Stimulated activated CD4-positive, alpha-beta T cell treated with anti-CD3 and anti-CD28 coated beads, Interleukin-2, amount 100 ng/mL, for 24 hours (primary cell): ENCODE data around the gene CFAP65.

Source experiments
- DNase-seq, 2 donors: peaks; one replicate each; pipeline ENCODE4 v3.0.0-alpha.2; 2020

The CFAP65 gene

DNA sequence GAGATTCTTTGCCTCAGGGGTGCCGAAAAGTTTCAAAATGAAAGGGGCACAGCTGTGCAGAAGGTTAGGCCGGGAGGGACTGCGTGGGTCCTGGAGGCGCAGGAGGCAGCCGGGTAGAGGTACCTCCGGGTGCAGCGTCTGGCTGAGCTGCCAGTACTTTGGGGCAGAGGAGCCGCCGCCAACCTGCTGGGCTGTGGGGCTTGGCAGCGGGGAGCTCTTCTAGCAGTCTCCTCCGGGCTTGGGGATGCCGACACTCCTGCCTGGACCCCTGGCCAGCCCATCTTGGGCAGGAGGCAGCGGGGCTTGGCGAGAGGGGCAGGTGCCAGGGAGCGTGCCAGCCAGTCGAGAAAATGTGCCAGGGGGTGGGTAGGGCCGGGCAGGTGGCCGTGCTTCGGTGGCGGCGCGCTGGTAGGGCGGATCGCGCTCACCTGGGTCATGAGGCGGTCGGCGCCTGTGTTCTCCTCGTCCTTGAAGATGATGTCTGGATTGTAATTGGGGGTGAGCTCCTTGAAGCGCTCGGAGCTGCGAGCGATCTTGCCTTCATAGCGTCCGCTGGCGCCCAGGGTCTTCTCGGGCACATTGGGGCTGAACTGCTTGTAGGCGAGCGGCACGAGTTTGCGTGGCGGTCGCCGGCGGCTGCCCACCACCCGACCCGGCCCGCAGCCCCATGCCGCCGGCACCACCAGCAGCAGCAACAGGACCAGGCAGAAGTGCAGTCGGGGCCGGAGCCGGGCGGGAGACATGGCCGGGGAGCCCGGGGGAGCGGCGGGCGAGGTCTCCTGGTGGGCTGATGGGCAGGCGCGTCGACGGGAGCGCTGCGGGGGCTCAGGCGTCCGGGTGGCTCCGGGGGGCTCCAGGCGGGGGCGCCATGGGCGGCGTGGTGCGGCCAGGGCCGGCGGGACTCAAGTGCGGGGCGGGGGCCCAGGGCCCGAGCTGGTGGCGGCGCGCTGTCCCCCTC is 18.7 kb upstream of the CFAP65 start:
- DNase-seq, result peak in 1 of 2 donors; percentile 15

DNA sequence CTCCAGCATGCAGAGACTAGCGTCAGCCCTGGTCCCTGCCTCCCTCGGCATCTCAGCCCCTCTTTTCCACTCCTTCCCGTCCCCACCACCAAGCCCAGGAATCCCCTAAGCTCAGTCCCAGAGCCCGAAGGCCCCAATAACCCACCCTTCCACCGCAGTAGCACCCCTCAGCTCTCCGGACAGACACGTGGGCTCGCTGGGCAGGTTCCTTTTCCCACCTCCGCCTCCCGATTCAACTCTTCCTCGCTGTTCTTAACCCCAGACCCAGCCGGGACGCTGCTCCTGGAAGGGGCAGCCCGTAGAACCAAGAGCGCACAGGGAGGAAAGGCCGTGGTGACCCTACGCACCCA is 18.0 kb upstream of the CFAP65 start:
- DNase-seq, result no peak

DNA sequence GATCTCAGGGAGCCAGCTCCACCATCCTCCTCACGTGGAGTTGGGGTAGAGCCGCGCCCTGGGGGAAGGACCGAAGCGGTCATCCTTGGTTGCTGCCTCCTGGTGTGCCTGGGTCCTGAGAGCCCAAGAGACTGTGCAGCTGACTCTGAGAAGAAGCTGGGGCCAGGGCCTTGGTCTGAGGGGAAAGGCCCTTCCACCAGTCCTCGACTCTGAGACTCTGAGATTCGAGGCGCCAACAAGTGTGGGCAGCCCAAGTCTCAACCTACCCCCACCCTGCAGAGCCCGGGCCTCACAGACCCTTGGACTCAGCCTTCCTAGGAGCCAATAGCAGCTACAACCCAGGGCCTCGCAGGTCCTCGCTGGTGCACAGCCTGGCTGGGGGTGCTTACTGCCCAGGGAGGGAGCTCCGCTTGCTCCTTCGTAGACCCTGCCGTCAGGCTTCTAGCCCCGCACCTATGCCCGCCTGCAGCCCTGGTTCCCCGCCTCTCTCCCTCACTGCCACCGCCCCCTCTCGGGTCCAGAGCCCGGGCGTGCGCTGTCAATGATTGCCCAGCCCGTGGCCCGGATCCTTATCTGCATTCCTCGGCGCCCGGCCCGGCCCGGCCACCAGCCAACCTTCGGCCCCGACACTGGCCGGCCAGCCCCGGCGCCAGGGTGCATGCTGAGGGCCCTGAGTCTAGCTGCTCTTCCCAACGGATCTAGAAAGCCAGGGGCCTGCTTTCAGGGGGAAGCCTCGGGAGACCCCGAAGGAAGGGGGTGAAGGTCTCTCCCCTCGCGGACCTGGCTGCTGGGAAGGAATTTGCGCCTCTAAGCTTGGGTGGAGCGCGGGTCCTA is 17.4 kb upstream of the CFAP65 start:
- peak in 1 of 2 donors; percentile 9 for DNase-seq

DNA sequence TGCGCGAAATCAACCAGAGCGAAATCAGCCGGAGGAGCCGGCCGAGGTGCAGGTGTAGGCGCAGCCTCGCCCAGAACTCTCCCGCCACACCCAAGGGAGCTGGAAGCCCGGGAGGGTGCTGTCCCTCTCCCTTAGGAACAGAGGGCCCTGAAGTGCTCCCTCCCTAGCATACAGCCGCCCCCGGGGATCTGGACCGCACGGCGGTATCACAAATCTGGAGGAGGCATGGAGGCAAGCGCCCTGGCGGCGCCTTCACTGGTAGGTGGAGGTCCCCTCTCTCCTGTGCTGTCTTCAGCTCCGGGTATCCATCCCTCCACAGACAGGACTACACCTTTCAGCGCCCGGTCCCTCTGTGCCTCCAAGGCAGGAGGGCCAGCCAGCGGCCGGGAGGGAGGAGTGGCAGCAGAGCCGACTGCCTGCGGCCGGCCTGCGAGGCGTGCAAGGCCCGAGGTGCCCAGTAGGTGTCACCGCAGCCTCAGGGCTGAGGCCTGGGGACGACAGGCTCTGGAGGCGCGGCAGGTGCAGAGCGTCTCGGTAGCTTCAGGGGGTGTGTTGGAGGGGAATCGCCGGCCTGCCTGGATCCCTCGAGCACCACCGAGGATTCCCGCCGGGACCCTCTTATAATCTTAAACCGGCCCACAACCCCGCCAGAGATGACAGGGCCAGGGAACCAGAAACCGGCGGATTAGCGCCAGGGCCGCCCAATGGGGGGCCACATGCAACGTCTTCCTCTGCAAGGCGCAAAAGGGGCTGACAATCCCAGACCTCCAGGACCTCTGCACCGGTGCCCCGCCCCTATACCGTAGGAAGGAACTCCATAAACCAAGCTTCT is 16.6 kb upstream of the CFAP65 start:
- DNase-seq, result peak; percentile 80 to 86

DNA sequence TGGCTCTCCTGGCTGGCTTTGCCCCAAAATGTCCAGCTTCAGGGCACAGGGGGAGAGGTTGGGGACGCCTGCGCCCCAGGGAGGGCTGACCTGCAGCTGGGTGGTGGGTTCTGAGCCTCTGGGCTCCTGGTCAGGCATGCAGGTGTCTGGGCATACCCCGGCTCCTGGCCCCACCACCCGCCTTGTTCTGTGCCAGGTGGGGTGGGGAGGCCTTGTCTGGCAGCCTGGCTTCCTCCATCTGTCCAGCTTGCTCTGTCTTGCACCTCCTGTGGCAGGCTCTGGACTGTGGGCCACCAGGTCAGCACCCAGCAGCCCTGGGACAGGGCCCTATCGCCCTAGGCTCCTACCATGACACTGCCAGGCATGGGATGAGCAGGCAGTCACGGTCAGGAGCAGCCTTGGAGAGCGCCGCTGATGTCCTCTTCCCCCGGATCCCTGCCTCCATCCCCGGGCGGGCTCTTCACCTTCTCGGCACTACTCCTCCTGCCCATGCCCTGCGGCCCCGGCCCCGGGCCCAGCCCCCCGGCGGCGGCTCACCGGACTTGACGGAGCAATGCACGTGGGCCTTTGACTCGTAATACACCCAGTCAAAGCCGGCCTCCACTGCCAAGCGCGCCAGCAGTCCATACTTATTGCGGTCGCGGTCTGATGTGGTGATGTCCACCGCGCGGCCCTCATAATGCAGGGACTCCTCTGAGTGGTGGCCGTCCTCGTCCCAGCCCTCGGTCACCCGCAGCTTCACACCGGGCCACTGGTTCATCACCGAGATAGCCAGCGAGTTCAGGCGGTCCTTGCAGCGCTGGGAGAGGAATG is 15.8 kb upstream of the CFAP65 start:
- DNase-seq, result no peak

DNA sequence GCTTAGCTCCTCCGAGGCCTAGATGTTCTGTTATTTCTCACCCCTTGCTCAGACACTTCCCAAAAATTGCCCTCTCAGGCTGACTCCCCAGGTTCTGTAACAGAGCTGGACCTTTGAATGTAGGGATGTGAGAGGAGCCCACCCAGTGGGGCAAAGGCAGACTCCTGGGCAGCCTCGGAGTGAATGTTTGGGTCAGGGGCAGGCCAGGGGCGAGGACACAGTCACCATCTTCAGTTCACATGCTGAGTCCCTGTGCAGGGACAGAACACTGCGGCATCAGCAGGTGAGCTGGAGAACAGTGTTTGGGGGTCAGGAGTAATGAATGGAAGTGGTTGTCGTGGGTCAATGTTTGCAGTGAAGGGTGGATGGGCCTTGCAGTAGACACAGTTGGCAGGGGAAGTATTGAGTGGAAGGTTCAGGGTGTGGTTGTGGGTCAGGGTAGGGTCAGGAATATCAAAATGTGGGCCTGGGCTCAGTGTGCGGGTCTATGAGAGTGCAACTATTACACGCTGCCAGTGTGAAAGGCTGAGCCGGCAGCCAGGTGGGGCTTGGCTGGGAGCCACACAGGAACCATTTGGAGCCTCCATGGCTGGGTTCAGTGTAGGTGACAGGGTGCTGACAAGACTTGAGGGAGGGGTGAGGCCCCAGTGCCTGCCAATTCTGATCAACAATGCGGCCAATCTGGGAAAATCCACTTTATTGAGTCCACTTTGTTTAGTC is 15.0 kb upstream of the CFAP65 start:
- DNase-seq, result no peak

DNA sequence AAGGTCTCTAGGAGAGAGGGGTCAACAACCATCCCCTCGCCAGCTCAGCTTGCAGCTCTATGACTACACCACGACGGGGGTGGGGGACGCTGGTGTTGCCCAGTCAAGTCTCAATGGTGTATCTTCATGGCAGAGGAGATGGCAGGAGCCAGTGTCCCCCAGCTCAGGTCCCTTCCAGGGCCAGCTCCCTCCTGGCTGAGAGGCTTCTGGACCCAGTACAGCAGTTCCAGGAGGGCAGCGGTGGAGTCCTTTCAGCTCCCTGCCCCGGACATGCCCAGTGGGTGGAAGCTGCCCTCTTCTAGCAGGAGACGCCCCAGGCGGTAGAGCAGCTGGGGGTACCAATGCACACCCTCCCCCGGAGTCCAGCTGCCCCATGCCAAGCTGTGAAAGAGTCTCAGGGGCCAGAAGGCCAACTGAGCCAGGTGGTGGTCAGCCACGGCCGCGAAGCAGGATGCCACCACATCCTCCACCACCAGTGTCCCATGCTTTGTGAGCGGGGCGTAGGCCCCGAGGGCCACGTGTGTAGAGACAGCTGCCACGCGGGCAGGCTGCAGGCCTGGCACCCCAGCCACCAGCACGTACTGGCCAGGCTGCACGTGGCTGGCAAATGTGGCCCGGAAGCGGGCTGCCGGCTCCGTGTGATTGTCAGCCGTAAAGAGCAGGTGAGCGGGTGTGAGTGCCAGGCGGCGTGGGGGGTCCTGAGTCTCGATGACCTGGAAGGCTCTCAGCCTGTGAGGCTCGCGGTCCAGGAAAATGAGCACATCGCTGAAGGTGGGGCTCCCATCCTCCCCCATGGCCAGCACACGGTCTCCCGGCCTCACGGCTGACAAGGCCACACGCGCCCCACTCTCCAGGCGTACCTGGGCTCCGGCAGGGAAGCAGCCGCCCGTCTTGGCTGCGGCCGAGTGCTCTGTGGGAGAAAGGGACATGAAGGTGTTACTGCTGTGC is 13.9 kb upstream of the CFAP65 start:
- no peak for DNase-seq

DNA sequence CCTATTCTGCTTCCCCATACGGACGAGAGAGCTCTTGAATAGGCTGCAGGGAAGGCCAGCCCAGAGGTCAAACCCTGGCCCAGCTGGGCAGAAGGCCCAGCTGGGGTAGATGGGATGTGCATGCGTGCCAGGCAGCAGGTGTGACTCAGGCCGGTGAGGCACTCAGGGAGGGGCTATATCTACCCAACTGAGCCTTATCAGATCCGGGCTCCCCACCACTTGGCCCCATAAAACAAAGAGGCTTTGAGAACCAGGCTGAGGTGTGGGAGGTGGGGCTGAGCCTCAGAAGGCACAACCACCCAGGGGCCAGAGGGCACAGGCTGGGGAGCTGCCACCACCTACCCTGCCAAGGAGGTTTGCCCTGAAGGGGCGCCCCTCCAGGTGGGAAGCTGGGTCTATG is 8.0 kb upstream of the CFAP65 start:
- no peak for DNase-seq

DNA sequence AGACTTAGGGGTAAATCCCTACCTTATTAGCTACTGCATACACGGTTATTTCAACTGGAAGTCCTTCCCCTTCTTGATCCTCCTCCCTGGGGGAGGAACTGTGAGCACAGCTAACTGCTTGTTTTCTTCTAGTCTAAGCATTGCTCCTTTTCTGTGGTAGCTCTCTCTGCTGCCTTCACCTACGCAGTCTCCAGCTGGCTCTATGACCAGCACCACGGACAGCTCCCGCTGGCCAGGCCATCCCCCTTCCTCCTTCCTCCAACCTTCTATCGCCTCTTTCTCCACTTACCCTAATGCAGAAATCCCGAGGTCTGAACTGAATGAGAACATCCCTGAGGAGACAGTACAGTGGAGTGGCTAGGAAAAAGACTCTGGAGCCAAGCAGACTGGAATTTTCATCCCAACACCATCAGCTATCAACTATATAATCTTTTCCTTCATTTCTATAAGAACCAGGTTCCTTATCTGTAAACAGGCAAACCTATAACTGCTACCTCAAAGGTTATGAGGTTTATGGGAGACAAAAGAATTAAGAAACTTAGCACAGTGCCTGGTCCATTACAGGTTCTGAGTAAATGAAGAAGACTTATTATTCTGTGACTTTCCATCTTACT is 4.7 kb upstream of the CFAP65 start:
- peak in 1 of 2 donors; percentile 35 for DNase-seq

DNA sequence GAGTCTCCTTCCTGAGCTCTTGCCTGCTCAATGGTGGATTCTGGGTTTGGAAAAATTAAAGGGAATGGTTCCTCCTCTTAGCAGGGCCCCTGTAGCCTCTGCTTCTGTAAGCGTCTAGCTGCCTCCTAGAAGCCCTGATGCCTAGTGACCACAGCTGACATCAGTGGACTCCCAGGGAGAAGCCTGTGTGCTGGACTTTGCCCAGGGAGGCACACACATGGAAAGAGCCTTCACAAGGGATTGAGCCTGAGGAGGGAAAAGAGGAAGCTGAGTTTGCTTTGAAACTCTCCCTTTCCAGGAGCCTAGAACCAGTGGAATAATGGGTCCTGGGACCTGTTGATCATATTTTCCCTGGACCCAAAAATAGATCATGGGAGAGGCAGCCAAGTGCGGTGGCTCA is 1.4 kb upstream of the CFAP65 start:
- no peak for DNase-seq

DNA sequence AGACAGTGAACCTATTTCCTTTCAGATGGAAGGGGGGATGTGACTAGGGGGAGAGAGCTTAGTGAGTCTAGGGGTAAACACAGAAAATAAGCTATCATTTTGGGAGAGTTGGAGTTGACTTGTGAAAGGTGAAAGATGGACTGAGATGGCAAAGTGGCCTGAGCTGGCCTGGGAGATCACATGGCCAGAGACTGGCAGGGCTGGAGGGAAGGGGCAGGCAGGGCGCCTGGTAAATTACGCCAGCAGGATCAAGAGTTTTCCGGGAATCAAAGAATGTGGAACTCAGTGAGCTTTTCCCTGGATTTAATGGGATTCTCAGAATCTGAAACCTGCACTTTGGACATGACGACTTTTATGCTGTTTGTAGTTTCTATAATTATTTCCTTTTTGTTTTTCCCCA is 841 bp upstream of the CFAP65 start:
- no peak for DNase-seq

DNA sequence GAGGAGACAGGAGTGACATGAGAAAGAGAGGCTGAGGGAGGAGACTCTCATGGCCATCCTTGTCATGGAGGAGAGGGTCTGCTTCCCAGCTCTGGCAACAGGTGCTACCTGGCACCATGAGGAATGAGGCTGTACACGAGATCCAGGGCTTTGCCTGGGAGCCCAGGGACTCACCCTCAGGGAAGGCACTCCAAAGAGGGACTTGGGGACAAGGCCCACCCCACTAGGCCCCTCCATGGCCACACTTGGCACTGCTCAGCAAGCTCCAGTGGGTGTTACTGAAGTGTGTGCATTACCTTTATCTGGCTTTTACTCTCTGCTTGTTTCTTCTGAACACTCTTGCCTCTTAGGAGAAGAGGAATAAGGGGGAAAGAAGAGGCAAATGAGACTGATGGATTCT is 2.7 kb downstream of the CFAP65 start:
- no peak for DNase-seq

DNA sequence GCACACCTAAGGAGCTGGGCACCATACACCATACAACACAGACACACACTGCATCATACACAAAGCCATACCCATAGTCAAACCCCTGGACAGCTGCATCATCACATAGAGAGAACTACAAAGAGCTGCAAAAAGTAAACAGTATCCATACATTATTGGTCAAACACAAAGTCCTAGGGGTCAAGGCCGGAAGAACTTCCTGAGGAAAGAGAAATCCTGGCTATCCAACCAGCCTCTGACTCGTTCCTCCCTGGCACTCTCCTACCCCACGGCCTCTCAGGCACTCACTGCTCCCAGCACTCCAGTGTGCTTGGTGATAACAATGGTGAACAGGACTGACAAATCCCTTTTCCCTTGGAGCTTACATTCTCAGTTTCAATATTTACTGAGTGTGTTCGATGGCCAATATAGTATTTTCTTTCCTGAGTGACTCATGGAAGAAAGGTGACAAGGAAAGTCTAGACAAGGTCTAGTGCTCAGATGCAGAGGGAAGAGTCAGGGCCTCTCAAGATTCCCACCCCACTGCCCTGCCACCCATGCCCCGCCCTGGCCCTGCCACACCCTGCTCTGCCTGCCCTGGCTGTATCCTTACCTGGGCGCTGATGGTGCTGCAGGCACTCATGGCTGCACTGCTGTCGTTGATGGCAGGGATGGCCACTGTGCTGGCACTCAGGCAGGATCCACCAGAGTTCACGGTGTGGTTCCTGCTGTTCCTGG is 3.4 kb downstream of the CFAP65 start:
- DNase-seq, result no peak

DNA sequence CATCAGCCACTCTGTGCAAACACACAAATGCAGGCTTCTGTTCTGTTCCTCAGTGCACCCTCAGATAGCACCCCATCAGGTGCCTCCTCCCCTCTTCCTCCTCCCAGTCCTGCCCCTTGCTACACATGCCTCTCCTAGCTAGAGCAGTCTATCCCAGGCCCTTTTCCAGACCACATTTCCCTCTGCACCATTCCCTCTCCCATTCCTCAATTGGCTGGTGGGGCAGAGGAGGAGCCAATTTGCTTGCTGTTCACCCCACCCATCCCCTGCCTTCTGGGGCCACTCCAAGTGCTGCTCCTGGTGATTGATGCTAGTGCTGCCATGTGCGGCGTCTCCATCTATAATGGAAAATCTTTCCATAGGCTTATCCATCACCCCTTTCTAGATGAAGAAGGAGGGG is 5.4 kb downstream of the CFAP65 start:
- DNase-seq, result no peak

DNA sequence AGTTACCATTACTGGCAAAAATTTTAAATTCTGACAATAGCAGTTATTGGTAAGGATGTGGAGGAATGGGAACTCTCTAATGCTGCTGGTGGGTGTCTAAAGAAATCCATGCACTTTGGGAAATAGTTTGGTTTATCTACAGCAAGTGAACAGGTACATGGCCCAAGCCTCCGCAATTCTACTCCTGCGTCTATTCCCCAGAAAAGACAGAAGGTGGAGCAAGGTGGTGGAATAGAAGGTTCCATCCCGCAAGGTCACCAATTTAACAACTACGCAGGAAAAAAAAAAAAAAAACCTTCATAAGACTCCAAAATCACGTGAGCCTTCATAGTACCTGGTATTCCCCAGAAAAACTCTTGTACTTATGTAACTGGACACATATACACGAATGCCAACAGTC is 6.5 kb downstream of the CFAP65 start:
- DNase-seq, result no peak

DNA sequence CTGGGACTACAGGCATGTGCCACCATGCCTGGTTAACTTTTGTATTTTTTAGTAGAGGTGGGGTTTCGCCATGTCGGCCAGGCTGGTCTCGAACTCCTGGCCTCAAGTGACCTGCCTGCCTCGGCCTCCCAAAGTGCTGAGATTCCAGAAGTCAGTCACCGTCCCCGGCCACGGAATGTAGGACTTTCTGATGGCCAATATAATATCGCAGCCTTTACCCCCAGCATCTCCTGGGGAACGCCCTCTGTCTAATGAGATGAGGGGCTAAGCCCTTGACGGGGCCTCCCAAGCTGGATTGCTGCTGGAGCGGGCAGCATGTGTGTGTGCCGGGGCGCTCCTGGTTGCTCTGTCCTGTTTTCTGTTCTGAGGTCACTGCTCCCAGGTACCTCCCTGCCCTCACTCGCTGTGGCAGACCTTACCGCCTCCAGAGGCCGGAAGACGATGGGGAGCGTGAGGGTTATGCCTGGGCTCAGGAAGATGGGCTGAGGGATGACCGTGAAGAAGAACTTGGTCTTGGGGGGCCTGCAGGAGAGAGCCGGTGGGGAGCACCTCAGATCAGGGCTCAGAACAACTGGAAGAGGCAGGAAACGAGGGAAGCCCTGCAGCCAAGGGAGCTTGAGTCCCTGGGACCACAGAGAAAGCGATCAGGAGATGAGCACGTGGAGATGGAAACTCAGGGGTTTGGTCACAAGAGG is 9.1 kb downstream of the CFAP65 start:
- DNase-seq, result no peak

DNA sequence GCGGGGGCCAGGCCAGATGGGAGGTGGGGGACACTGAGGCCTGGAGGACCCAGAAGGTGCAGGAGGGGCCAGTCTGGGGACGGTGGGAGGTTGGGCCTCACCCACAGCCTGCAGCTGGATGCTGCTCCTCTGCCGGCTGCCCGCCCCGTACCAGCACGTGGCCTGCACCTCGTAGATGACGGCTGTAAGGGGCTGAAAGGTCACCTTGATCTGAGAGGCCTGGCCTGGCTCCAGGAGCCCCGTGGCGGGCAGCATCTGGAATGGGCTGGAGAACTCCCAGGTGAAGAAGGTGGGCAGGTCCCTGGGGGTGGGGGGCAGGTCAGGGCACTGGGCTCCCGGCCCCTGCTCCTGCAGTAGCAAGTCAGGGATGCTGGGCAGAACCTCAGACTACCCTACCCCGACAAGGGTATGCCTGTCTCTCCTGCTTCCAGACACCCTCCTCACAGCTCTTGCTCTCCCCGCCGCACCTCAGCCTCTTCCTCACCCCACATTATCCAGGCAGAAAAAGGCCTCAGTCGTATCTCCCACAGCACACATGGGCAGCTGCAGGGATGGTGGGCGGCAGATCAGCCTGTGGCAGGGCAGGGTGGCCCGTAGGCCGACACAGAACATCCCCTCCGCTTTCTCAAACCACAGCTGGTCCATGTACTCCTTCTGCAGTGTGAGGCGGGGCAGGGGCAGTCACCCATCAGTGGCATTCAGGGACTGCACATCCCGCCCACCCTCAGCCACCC is 10.1 kb downstream of the CFAP65 start:
- no peak for DNase-seq
